HEK293 (cell line): ENCODE measurements around the gene TEC.
A peak's percentile ranks its signal among the peaks of the same experiment; 100 is the strongest.

Experiments
- CTCF ChIA-PET: fragments of 350-600 bp; formaldehyde crosslinking; extraction: SDS; loops from one replicate; lab custom pipeline; 2021; ENCODE audit warnings: antibody characterized with exemption; lab: Yijun Ruan, JAX
- POLR2A ChIA-PET: fragments of 300-600 bp; formaldehyde crosslinking; extraction: SDS; loops from one replicate; lab custom pipeline; 2020; ENCODE audit warnings: antibody characterized with exemption, inconsistent platforms; lab: Yijun Ruan, JAX
- H3K27ac ChIP-seq: fragments of 200-500 bp; sonication (Bioruptor generic); 2 replicates; pipeline ENCODE4 v1.5.1; 2014; ENCODE audit warnings: low read depth, low read length, control low read depth, inconsistent platforms; ENCODE audit errors: extremely low read depth
- H3K36me3 ChIP-seq, 2 experiments: fragments of 200-500 bp in 1 of 2; sonication (Bioruptor generic) in 1 of 2; 1 replicate in 1 of 2; 2 replicates in 1 of 2; pipeline ENCODE4 v1.5.1; 2014 to 2017; ENCODE audit warnings: inconsistent platforms in 2 of 2, low read length in 2 of 2; ENCODE audit not compliant: control insufficient read depth in 2 of 2, insufficient read depth in 1 of 2
- H3K4me1 ChIP-seq: fragments of 200-500 bp; sonication (Bioruptor generic); 2 replicates; pipeline ENCODE4 v1.5.1; 2014; ENCODE audit warnings: mild to moderate bottlenecking, low read length, inconsistent platforms; ENCODE audit not compliant: control insufficient read depth, insufficient read depth
- H3K4me3 ChIP-seq: 2 replicates; pipeline ENCODE4 v1.5.1; 2011; ENCODE audit warnings: low read depth, mild to moderate bottlenecking, control low read depth, low read length, moderate library complexity
- H3K9me3 ChIP-seq: fragments of 200-500 bp; sonication (Bioruptor generic); 2 replicates; pipeline ENCODE4 v1.5.1; 2014; ENCODE audit warnings: low read depth, low read length, inconsistent platforms; ENCODE audit not compliant: control insufficient read depth, insufficient read depth
- BCL6B ChIP-seq: fragments of 450-650 bp; formaldehyde crosslinking; IDR thresholded peaks from 2 replicates; pipeline ENCODE4 v1.5.1; 2017; ENCODE audit warnings: missing biosample characterization, missing genetic modification characterization
- HIC1 ChIP-seq: fragments of 450-650 bp; formaldehyde crosslinking; IDR thresholded peaks from 2 replicates; pipeline ENCODE4 v1.5.1; 2016; ENCODE audit warnings: missing biosample characterization, missing genetic modification characterization
- KLF10 ChIP-seq: fragments of 450-650 bp; IDR thresholded peaks from 2 replicates; pipeline ENCODE4 v1.5.1; 2018; ENCODE audit warnings: missing biosample characterization, mild to moderate bottlenecking, missing genetic modification characterization
- KLF16 ChIP-seq: fragments of 450-650 bp; formaldehyde crosslinking; IDR thresholded peaks from 2 replicates; pipeline ENCODE4 v1.5.1; 2017; ENCODE audit warnings: missing biosample characterization, missing genetic modification characterization
- KLF9 ChIP-seq: fragments of 450-650 bp; formaldehyde crosslinking; IDR thresholded peaks from 2 replicates; pipeline ENCODE4 v1.5.1; 2016; ENCODE audit warnings: missing biosample characterization, missing genetic modification characterization, low read depth
- PATZ1 ChIP-seq: fragments of 450-650 bp; formaldehyde crosslinking; IDR thresholded peaks from 2 replicates; pipeline ENCODE4 v1.5.1; 2016; ENCODE audit warnings: missing biosample characterization, missing genetic modification characterization
- PRDM6 ChIP-seq: fragments of 450-650 bp; formaldehyde crosslinking; IDR thresholded peaks from 2 replicates; pipeline ENCODE4 v1.5.1; 2017; ENCODE audit warnings: missing biosample characterization, missing genetic modification characterization
- SCRT1 ChIP-seq: fragments of 450-650 bp; formaldehyde crosslinking; IDR thresholded peaks from 2 replicates; pipeline ENCODE4 v1.5.1; 2016; ENCODE audit warnings: missing biosample characterization, missing genetic modification characterization, borderline replicate concordance
- SCRT2 ChIP-seq: fragments of 450-650 bp; formaldehyde crosslinking; IDR thresholded peaks from 2 replicates; pipeline ENCODE4 v1.5.1; 2016; ENCODE audit warnings: missing biosample characterization, missing genetic modification characterization
- SP7 ChIP-seq: fragments of 450-650 bp; formaldehyde crosslinking; IDR thresholded peaks from 2 replicates; pipeline ENCODE4 v1.5.1; 2016; ENCODE audit warnings: missing biosample characterization, missing genetic modification characterization
- ZBTB17 ChIP-seq: fragments of 450-650 bp; formaldehyde crosslinking; IDR thresholded peaks from 2 replicates; pipeline ENCODE4 v1.5.1; 2016; ENCODE audit warnings: missing biosample characterization, missing genetic modification characterization
- ZBTB6 ChIP-seq: fragments of 450-650 bp; formaldehyde crosslinking; IDR thresholded peaks from 2 replicates; pipeline ENCODE4 v1.5.1; 2017; ENCODE audit warnings: missing biosample characterization, missing genetic modification characterization
- ZEB2 ChIP-seq: fragments of 450-650 bp; formaldehyde crosslinking; IDR thresholded peaks from 2 replicates; pipeline ENCODE4 v1.5.1; 2016; ENCODE audit warnings: missing biosample characterization, missing genetic modification characterization
- ZNF214 ChIP-seq: fragments of 450-650 bp; formaldehyde crosslinking; IDR thresholded peaks from 2 replicates; pipeline ENCODE4 v1.5.1; 2017; ENCODE audit warnings: missing biosample characterization, mild to moderate bottlenecking, missing genetic modification characterization, borderline replicate concordance
- ZNF223 ChIP-seq: fragments of 450-650 bp; formaldehyde crosslinking; IDR thresholded peaks from 2 replicates; pipeline ENCODE4 v1.5.1; 2016; ENCODE audit warnings: missing biosample characterization, missing genetic modification characterization
- ZNF324 ChIP-seq: fragments of 450-650 bp; formaldehyde crosslinking; IDR thresholded peaks from 2 replicates; pipeline ENCODE4 v1.5.1; 2016; ENCODE audit warnings: missing biosample characterization, missing genetic modification characterization
- ZNF488 ChIP-seq: fragments of 450-650 bp; formaldehyde crosslinking; IDR thresholded peaks from 2 replicates; pipeline ENCODE4 v1.5.1; 2016; ENCODE audit warnings: missing biosample characterization, missing genetic modification characterization
- ZNF571 ChIP-seq: fragments of 450-650 bp; formaldehyde crosslinking; IDR thresholded peaks from 2 replicates; pipeline ENCODE4 v1.5.0; 2017; ENCODE audit warnings: missing biosample characterization, missing genetic modification characterization
- ZNF621 ChIP-seq: fragments of 450-650 bp; formaldehyde crosslinking; IDR thresholded peaks from 2 replicates; pipeline ENCODE4 v1.5.1; 2017; ENCODE audit warnings: missing biosample characterization, missing genetic modification characterization
- ZNF660 ChIP-seq: fragments of 450-650 bp; IDR thresholded peaks from 2 replicates; pipeline ENCODE4 v1.5.1; 2018; ENCODE audit warnings: missing biosample characterization, mild to moderate bottlenecking, missing genetic modification characterization

The TEC gene

GRCh38 chr4:48093991-48094416 is 175.6 kb downstream of the TEC start:
- H3K36me3 ChIP-seq, result no peaks in the 10 kb centered on the region
- no peak overlapping the region for H3K27ac ChIP-seq
- TF ChIP-seq KLF10 (tag by site-specific recombination) (peak; percentile 23; the same call in 1 of the 2 replicates), ZNF621 (no peak), PATZ1 (tag by site-specific recombination) (no peak), KLF16 (tag by site-specific recombination) (0 out of 2 replicates have a peak, but pooled peaks have one; percentile 26), ZNF571 (tag by site-specific recombination) (no peak), ZNF214 (tag by site-specific recombination) (no peak), ZBTB17 (tag by site-specific recombination) (peak; percentile 73), PRDM6 (peak; percentile 58), KLF9 (tag by site-specific recombination) (no peak), ZBTB6 (tag by site-specific recombination) (no peak), SCRT1 (peak; percentile 87), ZNF324 (tag by site-specific recombination) (no peak), ZNF223 (tag by site-specific recombination) (no peak), HIC1 (tag by site-specific recombination) (peak; percentile 48), ZNF660 (tag by site-specific recombination) (0 out of 2 replicates have a peak, but pooled peaks have one; percentile 25), BCL6B (0 out of 2 replicates have a peak, but pooled peaks have one; percentile 55), SCRT2 (peak; percentile 91), ZEB2 (tag by site-specific recombination) (0 out of 2 replicates have a peak, but pooled peaks have one; percentile 46)
- no peaks in the 10 kb centered on the region for H3K9me3 ChIP-seq
- no peaks in the 10 kb centered on the region for H3K4me1 ChIP-seq
- ChIA-PET CTCF (no interaction called here), POLR2A (no interaction called here)
- H3K4me3 ChIP-seq, result no peak overlapping the region

- POLR2A ChIA-PET, result no interaction called here
These were observed 179.0 kb downstream of the TEC start for GRCh38 chr4:48090621-48091020.

More at GRCh38 chr4:48090621-48091020, 179.0 kb downstream of the TEC start:
- CTCF ChIA-PET, result interaction anchor here (0.6 to 1.3 kb wide), 5 partner anchors 11 to 253 kb away, joined by 3 to 8 read pairs (median 4); no protein-coding TSS in a partner anchor
- Histone ChIP-seq H3K4me3 (no peak overlapping the region), H3K4me1 (no peaks in the 10 kb centered on the region), H3K36me3 (no peaks in the 10 kb centered on the region), H3K27ac (no peak overlapping the region), H3K9me3 (no peaks in the 10 kb centered on the region)
- TF ChIP-seq ZNF488 (tag by site-specific recombination), result no peak
- peak; percentile 86 for TF ChIP-seq SP7 (tag by site-specific recombination)
